Measurements from ENCODE around the gene ABR. TPM values are rescaled to one million over a fixed set of nuclear protein-coding genes. Genes with fewer than 3 reads are reported as not detected.

The ABR gene
- total RNA-seq, 4 donors from 2014 or later, result 35.4 to 192 (median 138) TPM

DNA sequence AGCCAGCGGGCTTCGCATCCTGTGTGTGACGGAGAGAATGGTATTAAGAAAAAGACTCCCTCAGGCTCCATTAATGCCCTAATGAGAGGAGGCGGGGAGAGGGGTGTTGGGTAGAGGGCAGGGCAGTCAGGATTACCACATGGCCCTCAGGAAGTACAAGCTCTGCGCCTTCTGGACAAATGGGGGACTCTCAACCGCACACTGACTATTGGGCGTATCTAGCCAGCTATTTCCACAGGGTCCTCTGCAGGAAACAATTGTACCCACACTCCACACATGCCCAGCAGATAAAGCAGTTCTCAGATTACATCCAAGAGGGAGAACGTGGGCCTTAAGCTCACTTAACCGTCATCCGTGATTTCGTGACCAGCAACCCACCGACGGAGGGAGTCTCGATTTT lies 214.9 kb downstream of the ABR start:
- H3K36me3 ChIP-seq, result no peaks in the 10 kb centered on the region
- no peaks in the 10 kb centered on the region for H3K9me3 ChIP-seq
- no peaks in the 10 kb centered on the region for H3K27me3 ChIP-seq
- DNase-seq, result no peak
- H3K27ac ChIP-seq, result no peak overlapping the region
- intact Hi-C loops (cut with DNase I; ENCODE audit: low total_unique reads), result no loop called here
- TF ChIP-seq, protein P1, sequence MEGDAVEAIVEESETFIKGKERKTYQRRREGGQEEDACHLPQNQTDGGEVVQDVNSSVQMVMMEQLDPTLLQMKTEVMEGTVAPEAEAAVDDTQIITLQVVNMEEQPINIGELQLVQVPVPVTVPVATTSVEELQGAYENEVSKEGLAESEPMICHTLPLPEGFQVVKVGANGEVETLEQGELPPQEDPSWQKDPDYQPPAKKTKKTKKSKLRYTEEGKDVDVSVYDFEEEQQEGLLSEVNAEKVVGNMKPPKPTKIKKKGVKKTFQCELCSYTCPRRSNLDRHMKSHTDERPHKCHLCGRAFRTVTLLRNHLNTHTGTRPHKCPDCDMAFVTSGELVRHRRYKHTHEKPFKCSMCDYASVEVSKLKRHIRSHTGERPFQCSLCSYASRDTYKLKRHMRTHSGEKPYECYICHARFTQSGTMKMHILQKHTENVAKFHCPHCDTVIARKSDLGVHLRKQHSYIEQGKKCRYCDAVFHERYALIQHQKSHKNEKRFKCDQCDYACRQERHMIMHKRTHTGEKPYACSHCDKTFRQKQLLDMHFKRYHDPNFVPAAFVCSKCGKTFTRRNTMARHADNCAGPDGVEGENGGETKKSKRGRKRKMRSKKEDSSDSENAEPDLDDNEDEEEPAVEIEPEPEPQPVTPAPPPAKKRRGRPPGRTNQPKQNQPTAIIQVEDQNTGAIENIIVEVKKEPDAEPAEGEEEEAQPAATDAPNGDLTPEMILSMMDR (IDR thresholded peaks at IDR 0.05), result no peak
- TF ChIP-seq POLR2A (IDR thresholded peaks at IDR 0.05), result no peak
- no peaks in the 10 kb centered on the region for H3K4me1 ChIP-seq
- H3K4me3 ChIP-seq, result no peak overlapping the region

DNA sequence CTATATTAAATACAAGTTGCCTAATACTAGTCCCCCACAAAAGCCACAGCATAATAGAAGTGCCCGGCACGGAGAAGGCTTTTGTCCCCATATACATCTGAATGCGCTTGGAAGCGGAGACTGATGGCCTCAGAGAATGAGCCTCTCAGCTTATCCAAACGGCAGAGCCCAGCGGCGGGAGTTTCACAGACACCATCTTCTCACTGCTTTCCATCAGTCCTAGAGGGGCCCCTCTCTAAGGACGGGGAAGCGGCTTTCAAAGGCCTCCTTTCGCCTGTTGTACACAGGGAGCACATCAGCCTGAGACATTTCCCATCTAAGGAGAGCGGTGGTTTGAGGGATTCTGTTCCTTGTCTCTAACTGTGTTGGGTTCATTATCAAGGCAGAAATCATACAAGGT lies 217.1 kb downstream of the ABR start:
- H3K36me3 ChIP-seq, result no peaks in the 10 kb centered on the region
- no peaks in the 10 kb centered on the region for H3K27me3 ChIP-seq
- H3K4me3 ChIP-seq, result no peak overlapping the region
- intact Hi-C loops (cut with DNase I; ENCODE audit: low total_unique reads), result no loop called here
- DNase-seq, result no peak
- H3K9me3 ChIP-seq, result no peaks in the 10 kb centered on the region
- H3K27ac ChIP-seq, result no peak overlapping the region
- TF ChIP-seq, protein P1 (IDR thresholded peaks at IDR 0.05), result no peak
- TF ChIP-seq POLR2A (IDR thresholded peaks at IDR 0.05), result no peak
- no peaks in the 10 kb centered on the region for H3K4me1 ChIP-seq

DNA sequence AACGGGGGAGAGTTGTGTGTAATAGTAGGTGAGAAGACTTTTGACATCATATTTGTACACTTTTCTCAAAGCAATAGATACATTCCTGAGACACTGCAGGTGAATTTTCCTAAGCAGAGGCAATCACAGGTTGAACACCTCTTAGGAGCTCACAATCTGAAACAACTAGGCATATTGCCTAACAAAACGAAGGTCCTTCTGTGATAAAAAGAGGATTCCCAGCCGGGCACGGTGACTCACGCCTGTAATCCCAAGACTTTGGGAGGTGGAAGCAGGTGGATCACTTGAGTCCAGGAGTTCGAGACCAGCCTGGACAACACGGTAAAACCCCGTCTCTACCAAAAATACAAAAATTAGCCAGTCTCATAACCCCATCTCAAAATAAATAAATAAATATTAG lies 217.6 kb downstream of the ABR start:
- no peaks in the 10 kb centered on the region for H3K9me3 ChIP-seq
- H3K4me1 ChIP-seq, result no peaks in the 10 kb centered on the region
- no peak overlapping the region for H3K4me3 ChIP-seq
- H3K36me3 ChIP-seq, result no peaks in the 10 kb centered on the region
- no peak overlapping the region for H3K27ac ChIP-seq
- no peak for TF ChIP-seq POLR2A (IDR thresholded peaks at IDR 0.05)
- TF ChIP-seq, protein P1 (IDR thresholded peaks at IDR 0.05), result no peak
- intact Hi-C loops (cut with DNase I; ENCODE audit: low total_unique reads), result no loop called here
- H3K27me3 ChIP-seq, result no peaks in the 10 kb centered on the region
- no peak for DNase-seq

DNA sequence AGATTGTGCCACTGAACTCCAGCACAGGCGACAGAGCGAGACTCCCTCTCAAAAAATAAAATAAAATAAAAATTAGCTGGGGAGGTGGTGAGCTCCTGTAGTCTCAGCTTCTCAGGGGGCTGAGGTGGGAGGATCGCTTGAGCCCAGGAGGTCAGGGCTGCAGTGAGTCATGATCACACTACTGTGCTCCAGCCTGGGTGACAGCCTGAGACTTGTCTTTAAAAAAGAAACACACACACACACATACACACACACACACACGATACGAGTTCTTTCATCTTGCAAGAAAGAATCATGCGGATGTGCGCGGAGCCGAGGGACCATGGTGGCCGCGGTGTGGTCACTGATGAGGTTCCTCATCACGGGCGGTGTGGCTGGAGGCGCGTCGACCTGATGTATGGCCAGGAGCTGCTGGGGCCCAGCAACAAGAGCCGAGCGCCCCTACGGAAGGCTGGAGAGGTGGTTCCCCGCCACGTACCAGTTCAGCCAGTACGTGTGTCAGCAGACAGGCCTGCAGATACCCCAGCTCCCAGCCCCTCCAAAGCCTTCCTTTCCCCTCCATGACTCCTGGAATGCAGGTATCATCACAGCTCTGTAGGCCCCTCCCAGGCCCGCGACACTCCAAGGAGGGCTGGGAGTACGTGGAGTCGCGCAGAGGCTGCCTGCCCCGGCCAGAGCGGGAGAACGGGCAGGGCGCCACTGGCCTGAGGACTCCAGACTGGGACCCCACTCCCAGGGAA lies 220.9 kb downstream of the ABR start:
- Histone ChIP-seq H3K4me3 (no peak overlapping the region), H3K36me3 (no peaks in the 10 kb centered on the region), H3K27ac (peak overlapping the region; percentile 63 to 77), H3K4me1 (peaks cover 0 to 8% of the 10 kb centered on the region in 2 donors), H3K27me3 (no peaks in the 10 kb centered on the region), H3K9me3 (no peaks in the 10 kb centered on the region)
- TF ChIP-seq, protein P1 (IDR thresholded peaks at IDR 0.05), result no peak
- no peak for TF ChIP-seq POLR2A (IDR thresholded peaks at IDR 0.05)
- intact Hi-C loops (cut with DNase I; ENCODE audit: low total_unique reads), result no loop called here
- DNase-seq, result no peak

DNA sequence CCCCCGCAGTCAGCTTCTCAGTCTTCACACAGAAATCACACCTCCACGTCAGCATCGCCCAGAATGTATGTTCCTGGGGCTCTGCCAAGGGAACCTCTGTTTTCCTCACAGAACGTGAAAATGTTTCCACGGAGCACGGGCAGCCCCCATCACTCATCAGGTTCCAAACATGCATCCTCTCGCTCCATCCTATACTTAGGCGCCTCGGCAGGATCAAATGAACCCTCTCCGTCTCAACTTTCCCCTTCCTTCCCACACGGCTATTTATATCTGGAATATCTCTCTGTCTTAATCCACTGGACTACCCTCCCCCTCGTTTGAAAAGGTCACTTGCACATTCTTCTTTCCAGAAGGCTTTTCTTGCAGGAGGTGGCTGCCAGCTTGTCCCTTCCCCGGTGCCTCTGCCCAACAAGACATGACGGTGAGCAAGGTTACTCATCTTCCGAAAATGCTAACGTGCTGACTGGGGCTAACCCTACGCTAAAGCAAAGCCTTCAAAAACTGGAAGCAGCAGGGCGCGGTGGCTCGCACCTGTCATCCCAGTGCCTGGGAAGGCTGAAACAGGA lies 221.8 kb downstream of the ABR start:
- Histone ChIP-seq H3K9me3 (no peaks in the 10 kb centered on the region), H3K4me3 (no peak overlapping the region), H3K36me3 (no peaks in the 10 kb centered on the region), H3K27me3 (no peaks in the 10 kb centered on the region), H3K4me1 (peaks cover 0 to 8% of the 10 kb centered on the region in 2 donors), H3K27ac (peak overlapping the region; percentile 63 to 77)
- no peak for DNase-seq
- intact Hi-C loops (cut with DNase I; ENCODE audit: low total_unique reads), result no loop called here
- no peak for TF ChIP-seq POLR2A (IDR thresholded peaks at IDR 0.05)
- TF ChIP-seq, protein P1 (IDR thresholded peaks at IDR 0.05), result no peak
